Endothelial cell of umbilical vein (primary cell): Measurements from ENCODE around the gene COQ8B. TPM values are rescaled to one million over a fixed set of nuclear protein-coding genes. Genes with fewer than 3 reads are reported as not detected.

ENCODE experiments used
- BruUV-seq: library from RNA; stranded (reverse); fragments of 400-500 nt; replicated peaks from 2 replicates; lab custom pipeline; 2021; lab: Mats Ljungman, UMichigan
- CTCF ChIA-PET: fragments of 300-600, 350-600 bp; sonication (Branson Sonifier 250); formaldehyde crosslinking; loops from one replicate; lab custom pipeline; 2021; ENCODE audit warnings: antibody characterized with exemption, inconsistent platforms; lab: Charles Lee
- POLR2A ChIA-PET: fragments of 300-600, 350-600 bp; sonication (Branson Sonifier 250); formaldehyde crosslinking; loops from one replicate; lab custom pipeline; 2021; ENCODE audit warnings: antibody characterized with exemption, inconsistent platforms; lab: Charles Lee
- DNase-seq: peaks from one replicate; pipeline ENCODE4 v3.0.0-alpha.2; 2011; ENCODE audit warnings: low read depth, low spot score
- FAIRE-seq: peaks from 2 replicates; lab custom pipeline; 2011; peaks lifted over from hg19 to GRCh38; lab: Jason Lieb, UNC
- H2AFZ ChIP-seq: 2 replicates; pipeline ENCODE4 v1.6.0; 2012; ENCODE audit warnings: low read depth, low read length, control low read depth, inconsistent platforms
- H3K27ac ChIP-seq: 2 replicates; pipeline ENCODE4 v1.5.1; 2011; ENCODE audit warnings: low read depth, mild to moderate bottlenecking, control low read depth, low read length, moderate library complexity; ENCODE audit not compliant: insufficient read depth
- H3K27me3 ChIP-seq, 2 experiments: 2 replicates each; pipeline versions ENCODE4 v1.6.0 to v1.6.1; 2011; ENCODE audit warnings: low read length in 2 of 2, mixed read lengths in 1 of 2; ENCODE audit not compliant: control insufficient read depth in 2 of 2, insufficient read depth in 2 of 2
- H3K36me3 ChIP-seq, 2 experiments: 2 replicates in 1 of 2; 3 replicates in 1 of 2; pipeline ENCODE4 v1.5.1; 2011; ENCODE audit warnings: low read length in 2 of 2, mild to moderate bottlenecking in 1 of 2, moderate library complexity in 1 of 2; ENCODE audit not compliant: control insufficient read depth in 2 of 2, insufficient read depth in 2 of 2; ENCODE audit errors: extremely low read depth in 1 of 2
- H3K4me1 ChIP-seq: 3 replicates; pipeline ENCODE4 v1.5.1; 2011; ENCODE audit warnings: mild to moderate bottlenecking, low read length; ENCODE audit not compliant: control insufficient read depth, insufficient read depth; ENCODE audit errors: extremely low read depth
- H3K4me2 ChIP-seq: 2 replicates; pipeline ENCODE4 v1.6.1; 2011; ENCODE audit warnings: low read length, control low read depth, mixed read lengths; ENCODE audit not compliant: insufficient read depth
- H3K4me3 ChIP-seq, 3 experiments: fragments of 200-600 bp in 1 of 3; sonication (generic), shearing (Covaris generic) in 1 of 3; replicated peaks in 1 of 3; 2 replicates each; pipeline ENCODE4 v1.5.1; 2011 to 2016; ENCODE audit warnings: control low read depth in 3 of 3, low read length in 3 of 3, mild to moderate bottlenecking in 2 of 3, inconsistent platforms in 1 of 3, low read depth in 1 of 3, moderate library complexity in 1 of 3; ENCODE audit not compliant: insufficient read depth in 1 of 3
- H3K79me2 ChIP-seq: 2 replicates; pipeline ENCODE4 v1.6.0; 2012; ENCODE audit warnings: low read length, inconsistent platforms; ENCODE audit not compliant: control insufficient read depth, insufficient read depth
- H3K9ac ChIP-seq: replicated peaks from 2 replicates; pipeline ENCODE3; 2011; ENCODE audit warnings: low read length, control low read depth; ENCODE audit not compliant: insufficient read depth; ENCODE audit errors: extremely low read depth
- H3K9me1 ChIP-seq: replicated peaks from 3 replicates; pipeline ENCODE4 v1.6.0; 2011; ENCODE audit warnings: mild to moderate bottlenecking, low read length; ENCODE audit not compliant: control insufficient read depth, insufficient read depth; ENCODE audit errors: extremely low read depth
- H3K9me3 ChIP-seq: replicated peaks from 2 replicates; pipeline ENCODE4 v1.5.1; 2012; ENCODE audit warnings: low read length, inconsistent platforms; ENCODE audit not compliant: control insufficient read depth, insufficient read depth
- H4K20me1 ChIP-seq: replicated peaks from 2 replicates; pipeline ENCODE3; 2011; ENCODE audit warnings: mild to moderate bottlenecking, low read length; ENCODE audit not compliant: control insufficient read depth, insufficient read depth; ENCODE audit errors: extremely low read depth
- CTCF ChIP-seq, 2 donors: IDR thresholded peaks; 1 replicate in 1 of 2; 2 replicates in 1 of 2; pipeline ENCODE4 v1.5.1; 2011; ENCODE audit warnings: low read length in 2 of 2, mild to moderate bottlenecking in 2 of 2, moderate library complexity in 2 of 2, control low read depth in 1 of 2, inconsistent platforms in 1 of 2, low read depth in 1 of 2; ENCODE audit not compliant: insufficient read depth in 1 of 2; ENCODE audit errors: extremely low read depth in 1 of 2
- EZH2 ChIP-seq: IDR thresholded peaks from 2 replicates; pipeline ENCODE4 v1.6.1; 2012; ENCODE audit warnings: borderline replicate concordance, low read depth, mild to moderate bottlenecking, moderate library complexity, low read length, inconsistent platforms; ENCODE audit not compliant: severe bottlenecking
- FOS ChIP-seq: IDR thresholded peaks from 2 replicates; pipeline ENCODE4 v1.6.1; 2011; ENCODE audit warnings: mild to moderate bottlenecking, low read length, moderate library complexity, borderline replicate concordance; ENCODE audit not compliant: insufficient read depth
- GATA2 ChIP-seq: IDR thresholded peaks from 2 replicates; pipeline ENCODE4 v1.7.0; 2011; ENCODE audit warnings: low read depth, mild to moderate bottlenecking, moderate library complexity, mixed read lengths, low read length; ENCODE audit not compliant: insufficient read length, insufficient read depth
- JUN ChIP-seq: IDR thresholded peaks from 2 replicates; pipeline ENCODE4 v1.6.1; 2011; ENCODE audit warnings: borderline replicate concordance, low read depth; ENCODE audit not compliant: insufficient read length, insufficient read depth
- MAX ChIP-seq: IDR thresholded peaks from 2 replicates; pipeline ENCODE4 v1.6.1; 2011; ENCODE audit not compliant: insufficient read depth, insufficient read length
- MYC ChIP-seq: IDR thresholded peaks from one replicate; pipeline ENCODE4 v1.6.1; 2011; ENCODE audit warnings: mild to moderate bottlenecking, low read depth, low read length
- POLR2A ChIP-seq: IDR thresholded peaks from 2 replicates; pipeline ENCODE4 v1.6.1; 2012; ENCODE audit warnings: low read depth, mild to moderate bottlenecking, control low read depth, low read length
- POLR2AphosphoS5 ChIP-seq: IDR thresholded peaks from 2 replicates; pipeline ENCODE4 v1.6.1; 2012; ENCODE audit warnings: low read depth, mild to moderate bottlenecking, control low read depth, low read length, moderate library complexity; ENCODE audit not compliant: insufficient read depth
- dilution Hi-C: fragments of 300-500 bp; cut with MboI; formaldehyde crosslinking; loops from one replicate; pipeline ENCODE4 v1.15.0; 2019; ENCODE audit warnings: low sequenced_read_pairs; ENCODE audit not compliant: extremely low pct_ligation_motif_present
- intact Hi-C: fragments of 100-400 bp; cut with micrococcal nuclease; formaldehyde crosslinking; loops from one replicate; pipeline ENCODE4 v1.10.0; 2022
- polyA plus RNA-seq, 4 experiments: library from polyadenylated mRNA; depleted of rRNA in 3 of 4; stranded (reverse) in 3 of 4; unstranded in 1 of 4; fragments of >200 nt; gene quantifications; 2 replicates each; pipeline versions ENCODE4 v1.2.1 to v1.2.3, GENCODE V29; 2011 to 2012; ENCODE audit warnings: missing spikeins in 1 of 4
- total RNA-seq: library from RNA; stranded (reverse); gene quantifications from 2 replicates; pipeline ENCODE4 v1.2.3, GENCODE V29; 2021

The COQ8B gene
- total and polyA plus RNA-seq, 2 donors (not counting 3 experiments of a cell fraction or from before 2014, with no cell fraction given): 16.2 to 19.2 TPM

GRCh38 chr19:40750058-40750873 is 33.6 kb upstream of the COQ8B start, which contains the start of gene ACTMAP:
Gene ACTMAP, minus strand, starts transcription at chr19:40750477. Its CDS starts 674 bp downstream, at chr19:40749803.
- peak within 1 kb of the TSS; percentile 56 to 86 (median 73) for H3K4me3 ChIP-seq
- no peaks in the 10 kb centered on the region for H3K36me3 ChIP-seq
- H3K79me2 ChIP-seq: peaks cover 40% of the 10 kb centered on the region
- H3K9me1 ChIP-seq: no peaks in the 10 kb centered on the region
- intact Hi-C loops: loop anchor here (1.0 kb wide), 5 partner anchors 33 to 87 kb away; partner anchors contain the start of genes ITPKC and NUMBL
- peak within 1 kb of the TSS; percentile 67 for H2AFZ ChIP-seq
- peak within 1 kb of the TSS; percentile 85 for H3K4me2 ChIP-seq
- dilution Hi-C loops: no loop called here
- H3K27ac ChIP-seq: peak within 1 kb of the TSS; percentile 94
- ChIA-PET POLR2A (interaction anchor here (0.9 to 2.4 kb wide), 6 partner anchors 28 to 104 kb away, joined by 3 to 17 read pairs (median 5); partner anchors contain the start of genes COQ8B, EGLN2, ITPKC and RAB4B), CTCF (interaction anchor here (0.7 to 2.0 kb wide), 10 partner anchors 27 to 87 kb away, joined by 3 to 22 read pairs (median 6); partner anchors contain the start of genes COQ8B, EGLN2, ITPKC and RAB4B)
- H3K9ac ChIP-seq: peak within 1 kb of the TSS; percentile 98
- peak; percentile 41 for TF ChIP-seq MYC
- no peak for TF ChIP-seq CTCF (IDR thresholded peaks at IDR 0.05; ENCODE audit: extremely low read depth in 1 of 2, insufficient read depth in 1 of 2, low read depth in 1 of 2, low read length in 2 of 2)
- no peak for TF ChIP-seq GATA2
- TF ChIP-seq FOS: no peak
- peak; percentile 76 for TF ChIP-seq POLR2A
- TF ChIP-seq POLR2AphosphoS5: peak; percentile 78
- no peak for TF ChIP-seq JUN
- TF ChIP-seq MAX: peak; percentile 98
- no peak for TF ChIP-seq EZH2
- H4K20me1 ChIP-seq: no peaks in the 10 kb centered on the region
- no peaks in the 10 kb centered on the region for H3K9me3 ChIP-seq
- peak; percentile 98 for FAIRE-seq
- no peaks in the 10 kb centered on the region for H3K27me3 ChIP-seq
- TSS peak; percentile 94 for BruUV-seq
- peak; percentile 100 for DNase-seq
- peaks cover 28% of the 10 kb centered on the region for H3K4me1 ChIP-seq
